Pulmonary artery endothelial cell (primary cell): ENCODE measurements around the gene SOS1. TPM values are rescaled to one million over a fixed set of nuclear protein-coding genes. Genes with fewer than 3 reads are reported as not detected.

Source experiments
- DNase-seq: peaks from one replicate; pipeline ENCODE4 v3.0.0-alpha.2; 2011; ENCODE audit warnings: low read depth, low spot score
- total RNA-seq: library from RNA; depleted of rRNA; stranded (reverse); fragments of >200 nt; gene quantifications from 2 replicates; pipeline ENCODE4 v1.2.3, GENCODE V29; 2014

Gene SOS1
- total RNA-seq, 1 donor from 2014 or later = 13.3 TPM

- DNase-seq = no peak
These were observed 186.1 kb downstream of the SOS1 start for GRCh38 chr2:38934742-38935141.

GRCh38 chr2:38933653-38934052, 187.2 kb downstream of the SOS1 start:
- DNase-seq = no peak

- no peak for DNase-seq
These were observed 188.3 kb downstream of the SOS1 start for GRCh38 chr2:38932586-38932985.

Other genes with a start within 250 kb of the SOS1 start
- 23.5 and 24.3 TPM in 2 replicates for gene DHX57, start 245.1 kb downstream of the SOS1 start, total RNA-seq
- gene MORN2, start 245.1 kb downstream of the SOS1 start, total RNA-seq = 14.0 and 14.6 TPM in 2 replicates
- 0.07 and 0.11 TPM in 2 replicates for gene ARHGEF33, start 231.2 kb downstream of the SOS1 start, total RNA-seq
- 0.25 and 0.59 TPM in 2 replicates for gene CDKL4, start 122.9 kb upstream of the SOS1 start, total RNA-seq